ENCODE measurements around the gene TMEM191C. TPM values are rescaled to one million over a fixed set of nuclear protein-coding genes. Genes with fewer than 3 reads are reported as not detected.
"Not testable (repeated sequence)": the region's sequence is repeated elsewhere in the genome, so short reads cannot be mapped to it uniquely, and the experiment has no call there.

The TMEM191C gene
- total RNA-seq, 1 experiment from 2014 or later = 0.48 TPM

DNA sequence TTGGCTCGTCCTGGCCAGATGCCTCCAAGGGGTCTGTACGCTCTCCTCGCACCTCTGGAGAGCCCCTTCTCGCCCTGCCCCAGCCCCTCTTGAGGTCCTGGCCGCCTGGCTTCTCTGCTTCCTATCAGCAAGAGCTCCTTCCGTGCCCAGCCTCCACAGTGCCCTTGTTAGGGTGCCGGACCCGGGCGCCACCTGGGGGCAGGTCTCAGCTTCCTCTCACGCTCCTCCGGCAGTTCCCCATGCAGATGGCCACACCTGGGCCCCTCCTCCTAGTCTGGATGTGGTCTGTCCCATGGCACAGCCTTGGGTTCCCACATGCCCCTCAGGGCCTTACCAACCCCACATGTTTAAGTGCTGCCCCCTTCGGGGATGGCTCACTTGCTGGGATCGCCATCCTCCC, 6.5 kb downstream of the TMEM191C start:
- not testable (repeated sequence) for DNase-seq (ENCODE audit: low read depth)

- not testable (repeated sequence) for DNase-seq (ENCODE audit: low read depth)
These were observed 16.9 kb downstream of the TMEM191C start for GRCh38 chr22:21484039-21484438.

GRCh38 chr22:21487723-21488122, 20.5 kb downstream of the TMEM191C start:
- DNase-seq (ENCODE audit: low read depth) = not testable (repeated sequence)

DNA sequence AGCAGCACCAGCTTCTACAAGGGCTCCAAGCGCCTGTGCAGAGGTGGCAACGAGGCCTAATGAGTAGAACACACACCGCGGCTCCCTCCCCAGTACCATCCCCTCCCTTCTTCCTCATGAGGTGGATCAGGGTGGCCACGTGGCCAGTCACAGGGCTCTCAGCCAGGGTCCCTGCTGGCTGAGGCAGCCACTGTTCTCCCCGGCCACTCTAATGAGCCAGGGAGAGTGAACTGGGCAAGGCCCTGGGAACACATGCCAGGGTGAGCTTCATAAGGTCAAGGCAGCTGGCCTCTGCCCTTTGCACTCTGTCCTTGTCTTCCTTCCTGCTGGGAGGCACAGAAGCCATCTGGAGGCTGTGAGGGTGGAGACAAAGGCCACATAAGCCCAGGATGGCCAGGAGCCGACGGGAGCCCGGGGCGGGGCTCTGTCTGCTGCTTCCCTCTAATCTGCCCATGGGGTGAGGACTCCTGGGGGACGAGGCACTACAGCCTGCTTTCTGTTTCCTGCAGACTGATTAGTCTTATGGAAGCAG, 22.0 kb downstream of the TMEM191C start:
- DNase-seq (ENCODE audit: low read depth) = not testable (repeated sequence)

- DNase-seq (ENCODE audit: low read depth) = not testable (repeated sequence)
These were observed 23.4 kb downstream of the TMEM191C start for GRCh38 chr22:21490556-21490955.

- DNase-seq (ENCODE audit: low read depth) = not testable (repeated sequence)
These were observed 25.1 kb downstream of the TMEM191C start for GRCh38 chr22:21492271-21492670.

- not testable (repeated sequence) for DNase-seq (ENCODE audit: low read depth)
These were observed 26.9 kb downstream of the TMEM191C start for GRCh38 chr22:21493789-21494782.

DNA sequence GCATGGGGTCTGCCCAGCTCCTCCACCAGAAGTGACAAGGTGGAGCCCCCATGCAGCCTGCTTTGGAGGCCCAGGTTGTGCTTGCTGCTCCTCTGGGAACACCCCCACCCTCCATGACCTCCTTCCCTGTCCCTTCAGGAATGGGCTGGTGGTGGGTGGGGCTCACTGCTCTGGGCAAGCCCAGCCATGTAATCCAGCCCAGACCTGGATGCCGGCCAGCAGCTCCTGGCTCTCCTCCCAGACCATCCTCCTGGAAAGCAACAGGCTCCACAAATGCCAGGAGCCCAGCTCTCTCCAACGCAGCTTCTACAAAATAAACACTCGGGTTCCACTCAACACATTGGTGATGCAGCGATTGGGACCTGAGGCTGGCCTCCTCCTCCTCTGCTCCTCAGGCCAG, 30.8 kb downstream of the TMEM191C start:
- not testable (repeated sequence) for DNase-seq (ENCODE audit: low read depth)

- DNase-seq (ENCODE audit: low read depth) = not testable (repeated sequence)
These were observed 31.3 kb downstream of the TMEM191C start for GRCh38 chr22:21498489-21498888.

- not testable (repeated sequence) for DNase-seq (ENCODE audit: low read depth)
These were observed 32.7 kb downstream of the TMEM191C start for GRCh38 chr22:21499623-21500506.

DNA sequence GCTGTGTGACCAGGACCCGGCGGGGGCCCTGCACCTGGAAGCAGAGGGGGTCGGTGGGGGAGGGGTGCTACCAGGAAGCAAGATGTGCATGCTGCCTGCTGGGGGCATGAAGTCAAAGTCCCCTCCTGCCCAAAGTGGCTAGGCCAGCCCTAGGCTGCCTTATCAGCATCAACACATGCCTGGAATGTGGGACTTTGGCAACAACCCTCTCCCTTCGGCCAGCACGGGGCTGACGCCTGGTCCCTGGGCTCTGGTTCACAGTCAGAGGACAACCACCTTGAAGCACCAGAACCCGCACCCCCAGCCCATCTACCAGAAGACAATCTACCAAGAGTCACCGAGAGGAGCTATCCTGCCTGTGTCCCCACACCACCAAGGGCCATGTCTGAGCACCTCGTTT, 43.2 kb downstream of the TMEM191C start:
- DNase-seq (ENCODE audit: low read depth) = not testable (repeated sequence)

DNA sequence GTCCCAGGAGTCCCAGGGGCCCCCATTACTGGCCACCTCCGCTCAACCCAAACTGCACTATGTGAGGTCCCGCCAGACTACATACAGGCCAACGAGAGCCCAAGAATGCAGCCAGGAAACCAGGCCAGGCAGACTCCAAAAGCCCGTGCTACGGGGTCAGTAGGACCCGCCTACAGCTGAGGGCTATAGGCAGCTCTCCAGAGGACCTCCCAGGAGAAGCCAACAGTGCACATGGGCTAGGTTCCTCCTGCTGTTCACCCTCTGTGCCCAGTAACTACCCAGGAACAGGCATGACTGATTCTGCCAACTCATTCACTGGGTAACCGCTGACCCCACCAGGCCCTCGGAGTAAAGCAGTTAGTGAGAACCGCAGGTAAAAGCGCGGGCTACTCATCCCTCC, 44.8 kb downstream of the TMEM191C start:
- DNase-seq (ENCODE audit: low read depth) = not testable (repeated sequence)

- DNase-seq (ENCODE audit: low read depth) = not testable (repeated sequence)
These were observed 46.9 kb downstream of the TMEM191C start for GRCh38 chr22:21514117-21514516.

DNA sequence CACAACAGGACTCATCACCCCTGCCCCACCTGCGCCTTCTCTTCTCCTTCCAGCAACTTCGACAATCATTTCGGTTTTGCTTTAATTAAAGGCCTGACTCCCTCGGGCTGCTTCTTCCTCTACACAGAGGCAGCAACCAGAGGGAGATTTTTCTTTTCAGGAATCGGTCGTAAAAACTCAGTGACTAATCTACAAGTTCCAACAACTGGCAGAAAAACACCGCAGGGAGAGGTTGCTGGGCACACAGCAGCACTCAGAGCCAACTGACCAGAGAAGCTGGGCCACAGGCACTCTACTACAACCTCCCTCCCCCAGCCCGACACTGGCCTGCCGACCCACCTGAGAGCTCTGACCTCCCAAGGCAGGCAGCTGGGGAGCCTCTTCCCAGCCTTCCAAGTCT, 48.0 kb downstream of the TMEM191C start:
- not testable (repeated sequence) for DNase-seq (ENCODE audit: low read depth)

- not testable (repeated sequence) for DNase-seq (ENCODE audit: low read depth)
These were observed 49.3 kb downstream of the TMEM191C start for GRCh38 chr22:21516522-21516921.

GRCh38 chr22:21516970-21517764, 50.0 kb downstream of the TMEM191C start:
- DNase-seq (ENCODE audit: low read depth) = not testable (repeated sequence)

Other genes with a start within 250 kb of the TMEM191C start
- gene RIMBP3B, start 83.6 kb upstream of the TMEM191C start, total RNA-seq (2014; rRNA removed; shearing (Covaris generic)) = 0.20 TPM in 1 of 2 replicates, not detected in the other
- 0.24 and 0.88 TPM in 2 replicates for gene HIC2, start 50.0 kb upstream of the TMEM191C start, total RNA-seq (2014; rRNA removed; shearing (Covaris generic))
- gene RIMBP3C, start 84.1 kb downstream of the TMEM191C start, total RNA-seq (2014; rRNA removed; shearing (Covaris generic)) = 0.20 TPM in 1 of 2 replicates, not detected in the other
- 68.4 and 91.2 TPM in 2 replicates for gene UBE2L3, start 100.3 kb downstream of the TMEM191C start, total RNA-seq (2014; rRNA removed; shearing (Covaris generic))
- 10.8 and 14.7 TPM in 2 replicates for gene YDJC, start 162.6 kb downstream of the TMEM191C start, total RNA-seq (2014; rRNA removed; shearing (Covaris generic))
- 0.10 and 0.36 TPM in 2 replicates for gene CCDC116, start 165.4 kb downstream of the TMEM191C start, total RNA-seq (2014; rRNA removed; shearing (Covaris generic))
- 34.7 and 74.5 TPM in 2 replicates for gene SDF2L1, start 174.9 kb downstream of the TMEM191C start, total RNA-seq (2014; rRNA removed; shearing (Covaris generic))
- gene PPIL2, start 198.6 kb downstream of the TMEM191C start, total RNA-seq (2014; rRNA removed; shearing (Covaris generic)) = 12.0 and 15.7 TPM in 2 replicates